Activated CD4-positive, alpha-beta T cell treated with anti-CD3 and anti-CD28 coated beads, Interleukin-2, amount 10 ng/mL, durations not matched to agents 24 days and 14 days (primary cell): ENCODE measurements around the gene WDR7. TPM values are rescaled to one million over a fixed set of nuclear protein-coding genes. Genes with fewer than 3 reads are reported as not detected.

Experiments used
- DNase-seq: peaks from one replicate; pipeline ENCODE4 v3.0.0; 2022
- H3K27ac Mint-ChIP-seq: one replicate; pipeline ENCODE4 v1.8.0; 2022; ENCODE audit warnings: mild to moderate bottlenecking, mixed read lengths
- H3K27me3 Mint-ChIP-seq: one replicate; pipeline ENCODE4 v1.8.0; 2022; ENCODE audit warnings: mixed read lengths
- H3K36me3 Mint-ChIP-seq: one replicate; pipeline ENCODE4 v1.8.0; 2022; ENCODE audit warnings: low read depth, mild to moderate bottlenecking, mixed read lengths
- H3K4me1 Mint-ChIP-seq: one replicate; pipeline ENCODE4 v1.8.0; 2021; ENCODE audit warnings: mixed read lengths
- H3K4me3 Mint-ChIP-seq: one replicate; pipeline ENCODE4 v1.8.0; 2022; ENCODE audit warnings: mild to moderate bottlenecking, moderate library complexity, mixed read lengths
- H3K9me3 Mint-ChIP-seq: one replicate; pipeline ENCODE4 v1.8.0; 2021; ENCODE audit warnings: mixed read lengths
- intact Hi-C: fragments of 100-400 bp; cut with micrococcal nuclease; formaldehyde crosslinking; loops from one replicate; pipeline ENCODE4 v1.15.1; 2023
- total RNA-seq: library from RNA; stranded (reverse); gene quantifications from 2 replicates; pipeline ENCODE4 v1.2.3, GENCODE V29; 2022

WDR7 gene
- total RNA-seq, 1 donor from 2014 or later: 26.0 TPM

- no peaks in the 10 kb centered on the region for H3K27me3 Mint-ChIP-seq
- no peak overlapping the region for H3K27ac Mint-ChIP-seq
- H3K4me3 Mint-ChIP-seq: no peak overlapping the region
- H3K4me1 Mint-ChIP-seq: no peaks in the 10 kb centered on the region
- no peaks in the 10 kb centered on the region for H3K9me3 Mint-ChIP-seq
- intact Hi-C loops: no loop called here
- H3K36me3 Mint-ChIP-seq: peaks cover 3% of the 10 kb centered on the region
- DNase-seq: no peak
These were observed 172.9 kb downstream of the WDR7 start for GRCh38 chr18:56823986-56824565.

GRCh38 chr18:56825321-56825720, 174.2 kb downstream of the WDR7 start:
- Mint-ChIP-seq H3K4me1 (no peaks in the 10 kb centered on the region), H3K9me3 (no peaks in the 10 kb centered on the region), H3K4me3 (no peak overlapping the region), H3K27me3 (no peaks in the 10 kb centered on the region), H3K36me3 (peaks cover 3% of the 10 kb centered on the region), H3K27ac (no peak overlapping the region)
- no peak for DNase-seq
- intact Hi-C loops: no loop called here

- Mint-ChIP-seq H3K4me1 (peaks cover 1% of the 10 kb centered on the region), H3K9me3 (no peaks in the 10 kb centered on the region), H3K27me3 (no peaks in the 10 kb centered on the region), H3K27ac (no peak overlapping the region), H3K4me3 (no peak overlapping the region), H3K36me3 (peaks cover 3% of the 10 kb centered on the region)
- no peak for DNase-seq
- intact Hi-C loops: no loop called here
These were observed 174.7 kb downstream of the WDR7 start for GRCh38 chr18:56825878-56826277.

DNA sequence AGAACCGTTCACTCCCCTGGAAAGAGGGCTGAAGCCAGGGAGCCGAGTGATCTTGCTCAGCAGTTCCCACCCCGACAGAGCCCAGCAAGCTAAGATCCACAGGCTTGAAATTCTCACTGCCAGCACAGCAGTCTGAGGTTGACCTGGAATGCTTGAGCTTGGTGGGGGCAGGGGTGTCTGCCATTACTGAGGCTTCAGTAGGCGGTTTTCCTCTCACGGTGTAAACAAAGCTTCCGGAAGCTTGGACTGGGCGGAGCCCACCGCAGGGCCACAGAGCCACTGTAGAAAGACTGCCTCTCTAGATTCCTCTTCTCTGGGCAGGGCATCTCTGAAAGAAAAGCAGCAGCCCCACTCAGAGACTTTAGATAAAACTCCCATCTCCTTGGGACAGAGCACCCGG, 180.8 kb downstream of the WDR7 start:
- peaks cover 5% of the 10 kb centered on the region for H3K4me1 Mint-ChIP-seq
- H3K27ac Mint-ChIP-seq: no peak overlapping the region
- intact Hi-C loops: no loop called here
- H3K4me3 Mint-ChIP-seq: no peak overlapping the region
- H3K27me3 Mint-ChIP-seq: no peaks in the 10 kb centered on the region
- no peaks in the 10 kb centered on the region for H3K9me3 Mint-ChIP-seq
- no peak for DNase-seq
- peaks cover 3% of the 10 kb centered on the region for H3K36me3 Mint-ChIP-seq

GRCh38 chr18:56835331-56835730, 184.2 kb downstream of the WDR7 start:
- H3K27me3 Mint-ChIP-seq: no peaks in the 10 kb centered on the region
- intact Hi-C loops: no loop called here
- DNase-seq: no peak
- peaks cover 3% of the 10 kb centered on the region for H3K36me3 Mint-ChIP-seq
- H3K27ac Mint-ChIP-seq: no peak overlapping the region
- H3K4me1 Mint-ChIP-seq: peaks cover 5% of the 10 kb centered on the region
- H3K4me3 Mint-ChIP-seq: no peak overlapping the region
- H3K9me3 Mint-ChIP-seq: no peaks in the 10 kb centered on the region

DNA sequence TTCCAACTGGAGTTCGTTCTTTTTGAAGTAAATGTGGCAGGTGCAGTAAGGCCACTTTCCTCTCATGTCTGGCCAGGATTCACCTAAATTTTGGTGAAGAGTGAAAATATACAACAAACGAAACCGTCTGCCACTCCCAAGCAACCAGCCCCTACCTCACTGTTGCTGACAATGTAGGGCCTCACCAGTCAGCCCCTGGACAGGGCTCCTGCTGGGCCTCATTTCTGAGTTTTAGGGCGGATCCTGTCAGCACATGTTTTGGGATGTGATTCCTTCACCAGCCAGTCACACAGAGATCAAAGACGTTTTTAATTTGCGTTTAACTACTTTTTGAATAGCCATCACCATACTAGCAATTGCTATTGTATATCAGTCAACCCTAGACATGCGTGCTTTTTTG, 185.0 kb downstream of the WDR7 start:
- Mint-ChIP-seq H3K9me3 (no peaks in the 10 kb centered on the region), H3K4me1 (peaks cover under 1% of the 10 kb centered on the region), H3K36me3 (peaks cover under 1% of the 10 kb centered on the region), H3K4me3 (no peak overlapping the region), H3K27me3 (no peaks in the 10 kb centered on the region), H3K27ac (no peak overlapping the region)
- no peak for DNase-seq
- intact Hi-C loops: no loop called here

DNA sequence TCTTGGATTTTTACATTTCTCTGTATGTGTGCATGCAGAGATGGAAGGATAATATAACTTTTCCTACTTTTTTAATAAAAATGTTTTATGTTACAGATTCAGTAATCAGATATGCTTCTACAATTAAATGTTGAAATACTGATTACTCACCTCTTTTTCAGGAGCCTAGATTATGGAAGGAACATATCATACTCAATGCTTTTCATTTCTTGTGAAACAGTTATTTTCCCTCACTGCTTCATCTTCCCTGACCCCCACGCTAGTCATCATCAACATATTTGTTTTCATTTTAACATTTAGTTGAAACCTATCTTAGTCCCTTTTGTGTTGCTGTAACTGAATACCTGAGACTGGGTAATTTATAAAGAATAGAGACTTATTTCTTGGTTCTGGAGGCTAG, 190.7 kb downstream of the WDR7 start:
- DNase-seq: no peak
- Mint-ChIP-seq H3K9me3 (peaks cover 2% of the 10 kb centered on the region), H3K4me3 (no peak overlapping the region), H3K27ac (no peak overlapping the region), H3K4me1 (no peaks in the 10 kb centered on the region), H3K27me3 (no peaks in the 10 kb centered on the region), H3K36me3 (peaks cover 3% of the 10 kb centered on the region)
- intact Hi-C loops: no loop called here

GRCh38 chr18:56843241-56843640, 192.1 kb downstream of the WDR7 start:
- no peak for DNase-seq
- intact Hi-C loops: no loop called here
- Mint-ChIP-seq H3K27ac (no peak overlapping the region), H3K27me3 (no peaks in the 10 kb centered on the region), H3K4me3 (no peak overlapping the region), H3K36me3 (peaks cover 7% of the 10 kb centered on the region), H3K4me1 (no peaks in the 10 kb centered on the region), H3K9me3 (peaks cover 8% of the 10 kb centered on the region)

DNA sequence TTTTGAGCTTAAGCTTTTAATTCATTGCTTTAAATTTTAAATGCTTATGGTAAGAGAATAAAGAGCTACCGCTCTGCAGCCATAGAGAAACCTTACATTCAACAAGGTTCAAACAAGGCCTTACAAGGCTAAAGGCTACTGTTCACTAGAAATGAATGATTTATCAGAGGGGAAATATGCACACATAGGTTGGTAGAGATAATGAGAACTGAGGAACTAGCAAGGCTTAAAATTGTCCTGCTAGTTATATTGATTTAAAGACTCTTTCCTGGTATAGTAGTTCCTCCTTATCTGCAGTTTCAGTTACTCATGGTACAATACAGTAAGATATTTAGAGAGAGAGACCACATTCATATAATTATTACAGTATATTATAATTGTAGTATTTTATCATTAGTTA, 193.4 kb downstream of the WDR7 start:
- peaks cover 9% of the 10 kb centered on the region for H3K36me3 Mint-ChIP-seq
- DNase-seq: no peak

GRCh38 chr18:56851774-56852173, 200.6 kb downstream of the WDR7 start:
- Mint-ChIP-seq H3K4me3 (no peak overlapping the region), H3K27me3 (no peaks in the 10 kb centered on the region), H3K9me3 (peaks cover 18% of the 10 kb centered on the region), H3K4me1 (no peaks in the 10 kb centered on the region), H3K36me3 (peaks cover 7% of the 10 kb centered on the region), H3K27ac (no peak overlapping the region)
- no peak for DNase-seq
- intact Hi-C loops: no loop called here

More for the DNA sequence above, 193.4 kb downstream of the WDR7 start:
- Mint-ChIP-seq H3K9me3 (peaks cover 20% of the 10 kb centered on the region), H3K4me1 (no peaks in the 10 kb centered on the region), H3K27me3 (no peaks in the 10 kb centered on the region), H3K27ac (no peak overlapping the region), H3K4me3 (no peak overlapping the region)
- intact Hi-C loops: no loop called here

- Mint-ChIP-seq H3K27me3 (no peaks in the 10 kb centered on the region), H3K36me3 (peaks cover under 1% of the 10 kb centered on the region), H3K4me3 (no peak overlapping the region), H3K9me3 (peaks cover 5% of the 10 kb centered on the region), H3K27ac (no peak overlapping the region), H3K4me1 (no peaks in the 10 kb centered on the region)
- DNase-seq: no peak
- intact Hi-C loops: no loop called here
These were observed 202.8 kb downstream of the WDR7 start for GRCh38 chr18:56853961-56854360.

GRCh38 chr18:56861244-56861643, 210.1 kb downstream of the WDR7 start:
- Mint-ChIP-seq H3K27me3 (no peaks in the 10 kb centered on the region), H3K9me3 (no peaks in the 10 kb centered on the region), H3K4me1 (no peaks in the 10 kb centered on the region), H3K27ac (no peak overlapping the region), H3K36me3 (no peaks in the 10 kb centered on the region), H3K4me3 (no peak overlapping the region)
- intact Hi-C loops: no loop called here
- no peak for DNase-seq

- peak; percentile 65 for DNase-seq
- intact Hi-C loops: loop anchor here (5.0 kb wide), 1 partner anchor 573 kb away; no protein-coding TSS in a partner anchor
- H3K4me1 Mint-ChIP-seq: peaks cover 5% of the 10 kb centered on the region
- H3K27me3 Mint-ChIP-seq: no peaks in the 10 kb centered on the region
- H3K36me3 Mint-ChIP-seq: no peaks in the 10 kb centered on the region
- no peak overlapping the region for H3K27ac Mint-ChIP-seq
- no peak overlapping the region for H3K4me3 Mint-ChIP-seq
- no peaks in the 10 kb centered on the region for H3K9me3 Mint-ChIP-seq
These were observed 218.1 kb downstream of the WDR7 start for GRCh38 chr18:56869189-56869777.

DNA sequence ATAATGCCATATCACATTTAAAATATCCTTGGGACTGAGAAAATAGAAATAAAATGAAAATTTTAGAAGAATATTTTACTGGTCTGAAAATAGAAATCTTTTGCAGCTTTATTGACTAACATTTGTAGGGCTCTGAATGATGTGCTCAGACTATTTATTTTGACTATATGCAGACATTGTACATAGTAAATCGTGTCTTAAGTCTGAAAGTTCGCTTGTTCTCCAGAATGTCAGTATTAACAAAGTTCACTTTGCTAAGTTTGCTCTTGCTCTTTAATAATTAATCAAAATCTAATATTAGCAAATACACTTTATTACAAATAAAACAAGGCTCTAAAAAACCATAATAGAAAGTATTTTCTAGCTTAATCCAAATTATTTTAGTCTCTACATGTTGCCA, 219.8 kb downstream of the WDR7 start:
- intact Hi-C loops: no loop called here
- no peak overlapping the region for H3K4me3 Mint-ChIP-seq

GRCh38 chr18:56872140-56872539, 221.0 kb downstream of the WDR7 start:
- peaks cover 5% of the 10 kb centered on the region for H3K4me1 Mint-ChIP-seq
- no peak overlapping the region for H3K27ac Mint-ChIP-seq
- DNase-seq: no peak
- intact Hi-C loops: no loop called here
- H3K9me3 Mint-ChIP-seq: no peaks in the 10 kb centered on the region
- H3K36me3 Mint-ChIP-seq: no peaks in the 10 kb centered on the region
- H3K27me3 Mint-ChIP-seq: no peaks in the 10 kb centered on the region
- H3K4me3 Mint-ChIP-seq: no peak overlapping the region

More for the DNA sequence above, 219.8 kb downstream of the WDR7 start:
- no peak for DNase-seq
- Mint-ChIP-seq H3K36me3 (no peaks in the 10 kb centered on the region), H3K27me3 (no peaks in the 10 kb centered on the region), H3K9me3 (no peaks in the 10 kb centered on the region), H3K4me1 (peaks cover 5% of the 10 kb centered on the region), H3K27ac (no peak overlapping the region)
